Stimulated activated CD8-positive, alpha-beta memory T cell treated with anti-CD3 and anti-CD28 coated beads, Interleukin-12 subunit alpha, Interleukin-12 subunit beta, amount 100 ng/mL, for 24 hours (primary cell): ENCODE results near the gene NAB2.

ENCODE experiments used
- DNase-seq: peaks from one replicate; pipeline ENCODE4 v3.0.0-alpha.2; 2020; ENCODE audit errors: extremely low read depth

Gene NAB2

DNA sequence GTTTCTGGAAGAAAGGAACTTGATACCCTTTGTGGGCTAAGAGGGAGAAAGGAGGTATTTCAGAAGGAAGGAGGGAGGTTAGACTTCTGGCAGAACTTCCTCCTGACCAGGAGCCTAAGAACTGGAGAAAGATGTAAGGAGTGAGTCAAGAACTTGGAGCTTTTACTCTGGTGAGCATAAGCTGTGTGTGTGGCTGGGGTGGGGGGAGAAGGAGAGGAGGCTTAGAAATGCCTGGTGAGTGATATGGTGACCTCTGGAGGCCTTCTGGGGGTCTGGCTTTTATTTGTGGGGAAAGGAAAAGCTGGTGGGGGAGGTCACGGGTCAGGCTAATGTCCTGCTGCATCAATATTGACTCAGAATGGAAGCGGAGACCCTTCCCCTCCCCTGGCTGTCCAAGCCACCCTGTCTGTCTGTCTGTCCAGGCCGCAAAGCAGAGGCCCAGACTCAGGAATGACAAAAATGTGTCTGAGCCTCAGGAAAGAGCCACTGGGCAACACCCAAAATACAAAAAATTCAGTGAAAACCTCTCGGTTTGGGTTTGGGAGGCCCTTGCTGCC lies 44.2 kb downstream of the NAB2 start:
- DNase-seq, result no peak

DNA sequence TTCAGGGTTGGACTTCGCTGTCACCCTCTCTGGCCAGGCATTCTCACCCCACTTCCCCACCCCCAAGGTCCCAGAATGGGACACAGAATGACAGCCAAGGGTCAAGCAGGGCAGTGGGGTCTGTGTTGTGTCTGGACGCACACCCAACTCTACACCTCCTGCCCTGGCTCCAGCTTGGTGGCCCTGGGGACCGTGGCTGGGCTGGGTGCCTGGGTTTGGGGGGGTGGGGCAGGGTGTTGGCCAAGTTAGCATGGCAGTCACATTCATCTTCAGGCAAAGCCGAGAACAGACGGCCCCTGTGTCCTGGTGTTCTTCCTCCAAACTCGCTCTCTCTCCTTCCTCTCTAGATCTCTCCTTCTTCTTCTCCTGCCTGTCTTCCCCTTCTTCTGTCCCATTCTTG lies 45.0 kb downstream of the NAB2 start:
- DNase-seq, result no peak

DNA sequence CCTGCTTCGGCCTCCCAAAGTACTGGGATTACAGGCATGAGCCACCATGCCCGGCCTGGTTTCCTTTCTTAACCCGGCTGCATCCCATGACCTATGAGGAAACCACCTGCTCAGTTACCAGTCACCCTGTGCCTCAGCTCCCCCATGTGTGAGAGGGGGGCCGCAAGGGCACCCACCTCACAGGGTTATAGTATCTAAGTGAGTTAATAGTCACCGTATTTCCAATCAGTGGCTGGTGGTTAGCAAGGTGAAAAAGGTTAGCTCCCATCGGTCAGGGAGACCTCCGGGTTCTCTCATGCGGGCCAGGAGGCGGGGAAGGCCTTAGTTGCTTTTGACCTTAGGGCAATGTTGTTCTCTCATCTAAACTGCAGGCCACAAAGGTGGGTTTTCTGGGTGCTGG lies 46.0 kb downstream of the NAB2 start:
- DNase-seq, result no peak

DNA sequence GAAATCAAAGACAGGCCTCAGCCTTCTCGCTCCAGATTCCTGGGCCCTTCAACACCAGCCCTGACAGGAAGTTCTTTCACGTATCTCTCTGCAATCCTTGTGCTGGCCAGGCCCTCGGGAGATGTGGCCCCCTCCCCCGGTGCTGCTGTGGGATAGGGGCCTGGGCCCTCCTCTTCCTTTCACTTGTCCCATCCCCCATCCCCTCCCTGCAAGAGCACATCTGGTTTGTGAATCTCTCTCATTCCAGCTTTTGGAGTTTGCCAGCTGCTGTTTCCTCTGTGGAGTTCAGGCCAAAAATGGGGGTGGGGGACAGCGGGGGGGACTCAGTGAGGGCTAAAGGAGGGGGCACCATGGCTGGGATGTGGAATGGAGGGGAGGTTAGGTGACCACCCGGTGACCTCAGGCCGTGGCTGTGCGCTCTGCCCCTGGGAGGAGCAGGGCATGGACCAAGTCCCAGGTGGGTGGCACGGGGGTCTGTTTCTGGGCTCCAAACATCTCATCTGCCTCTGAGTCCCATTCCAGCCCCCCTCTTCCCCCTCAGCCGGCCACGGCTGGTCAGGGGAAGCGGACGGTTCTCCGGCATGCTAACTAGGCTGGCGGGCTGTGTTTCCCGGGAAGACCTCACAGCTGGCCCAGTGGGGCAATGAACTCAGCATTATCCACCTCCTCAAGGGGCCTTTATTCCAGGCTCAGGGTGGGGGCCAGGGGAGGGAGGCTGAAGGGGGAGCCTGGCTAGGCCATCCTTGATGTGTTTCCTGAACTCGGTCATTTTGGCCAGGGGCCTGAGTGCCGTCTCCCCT lies 46.8 kb downstream of the NAB2 start:
- no peak for DNase-seq

DNA sequence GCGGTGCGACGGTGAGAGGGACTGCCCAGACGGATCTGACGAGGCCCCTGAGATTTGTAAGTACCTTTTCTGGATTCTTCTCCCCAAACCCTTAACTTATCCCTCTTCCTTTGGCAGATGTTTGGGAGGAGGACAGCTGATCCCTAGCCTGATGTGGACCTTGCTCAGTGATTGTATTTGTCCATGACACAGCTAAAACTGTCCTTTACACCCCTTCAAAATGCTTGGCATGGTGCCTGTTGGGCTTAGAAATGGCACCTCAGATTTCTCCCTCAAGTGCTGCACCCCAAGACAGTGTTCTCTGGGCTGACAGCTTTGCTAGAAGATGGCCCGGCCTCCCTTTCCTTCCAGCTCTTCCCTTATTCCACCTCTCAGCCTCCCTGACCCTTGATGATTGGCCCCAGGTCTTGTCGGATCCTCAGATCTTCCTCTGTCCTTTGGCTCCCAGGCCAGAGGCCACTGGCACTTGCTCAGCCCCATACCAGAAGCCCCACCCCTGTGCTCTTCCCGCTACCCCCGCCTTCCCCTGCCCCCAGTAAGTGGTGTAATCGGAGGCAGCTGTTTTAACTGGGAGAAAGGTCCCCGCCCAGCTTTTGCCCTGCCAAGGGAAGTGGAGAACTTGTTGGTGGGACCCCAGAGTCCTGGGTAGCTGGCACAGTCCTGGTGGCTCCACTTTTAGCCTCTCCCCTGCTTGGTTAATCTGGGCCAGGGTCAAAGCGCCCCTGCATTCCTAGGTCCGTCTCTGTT lies 49.8 kb downstream of the NAB2 start:
- no peak for DNase-seq

DNA sequence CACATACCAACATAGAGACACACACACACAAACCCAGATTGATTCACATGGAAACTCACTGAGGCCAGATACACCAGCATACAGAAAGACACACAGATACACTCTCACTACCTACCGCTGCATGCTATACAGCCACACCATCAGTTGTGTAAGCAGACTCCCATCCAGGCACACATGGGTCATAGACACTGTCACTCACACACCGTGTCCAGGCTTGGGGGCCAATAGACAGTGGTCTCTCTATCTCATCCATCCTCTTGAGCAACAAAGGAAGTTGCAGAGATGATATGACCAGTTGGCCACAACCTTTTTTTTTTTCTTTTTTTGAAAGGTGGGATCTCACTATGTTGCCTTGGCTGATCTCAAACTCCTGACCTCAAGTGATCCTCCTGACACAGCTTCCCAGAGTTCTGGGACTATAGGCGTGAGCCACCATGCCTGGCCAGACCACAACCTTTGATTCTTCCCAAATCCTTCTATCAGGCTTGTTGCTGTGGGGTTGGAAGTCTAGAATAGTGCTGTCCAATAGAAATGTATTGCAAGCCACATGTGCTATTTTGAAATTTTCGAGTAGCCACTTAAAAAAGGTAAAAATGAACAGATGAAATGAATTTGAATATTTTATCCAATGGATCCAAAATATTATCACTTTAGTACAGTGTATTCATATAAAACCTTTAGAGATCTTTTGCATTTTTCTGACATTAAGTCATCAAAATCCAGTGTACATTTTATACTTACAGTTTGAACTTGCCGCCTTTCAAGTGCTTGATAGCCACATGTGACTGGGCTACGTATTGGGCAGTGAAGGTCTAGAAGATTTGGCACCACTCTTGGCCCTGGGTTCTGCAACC lies 51.1 kb downstream of the NAB2 start:
- no peak for DNase-seq

DNA sequence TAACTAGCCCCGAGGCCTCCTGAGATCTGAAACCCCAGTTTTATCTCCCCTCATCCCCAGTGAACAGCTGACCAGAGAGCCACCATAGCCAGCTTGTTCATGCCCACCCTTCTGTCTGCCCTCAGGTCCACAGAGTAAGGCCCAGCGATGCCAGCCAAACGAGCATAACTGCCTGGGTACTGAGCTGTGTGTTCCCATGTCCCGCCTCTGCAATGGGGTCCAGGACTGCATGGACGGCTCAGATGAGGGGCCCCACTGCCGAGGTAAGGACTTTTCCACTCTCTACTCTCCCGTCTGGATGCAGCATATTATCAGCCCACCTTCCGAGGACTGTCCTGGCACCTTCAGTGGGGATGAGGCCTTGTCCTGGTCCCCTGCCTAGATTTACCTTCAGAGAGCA lies 52.3 kb downstream of the NAB2 start:
- no peak for DNase-seq

DNA sequence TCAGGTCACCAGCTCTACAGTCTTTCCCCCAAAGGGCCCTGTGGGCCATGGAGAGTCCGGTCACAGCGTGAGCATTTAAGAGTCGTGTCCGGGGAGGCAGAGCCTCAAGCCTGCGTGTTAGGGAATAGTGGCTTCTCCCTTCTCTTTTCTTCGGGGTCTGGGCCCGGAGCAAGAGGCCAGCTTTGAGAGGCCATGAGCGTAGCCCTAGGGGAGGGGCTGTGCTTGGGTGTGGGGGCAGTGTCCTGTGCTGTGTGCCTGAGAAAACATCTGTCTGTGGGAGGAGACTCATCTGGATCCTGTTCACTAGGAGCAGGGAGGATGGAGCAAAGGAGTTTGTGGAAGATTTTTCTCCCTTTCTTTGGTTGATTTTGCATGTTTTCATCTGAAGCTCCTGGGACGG lies 53.2 kb downstream of the NAB2 start:
- DNase-seq, result no peak

DNA sequence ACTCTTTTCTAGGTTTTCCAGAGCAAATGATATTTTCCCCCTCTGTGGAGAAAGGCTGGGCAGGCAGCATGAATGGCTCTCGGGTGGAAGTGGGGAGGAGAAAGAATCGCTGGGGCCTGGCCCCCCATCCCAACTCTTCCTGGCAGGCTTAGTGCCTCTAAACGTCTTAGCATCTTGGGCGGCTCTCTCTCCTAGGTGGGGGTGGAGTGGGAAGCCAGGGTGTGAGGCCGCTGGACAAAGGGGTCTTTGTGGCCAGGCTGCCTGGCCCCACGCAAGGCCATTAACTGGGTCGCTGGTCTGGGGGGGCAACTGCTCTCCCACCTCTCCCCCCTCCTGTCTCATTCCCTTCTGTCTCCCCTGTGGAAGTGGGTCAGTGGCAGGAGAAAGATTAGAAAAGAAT lies 53.8 kb downstream of the NAB2 start:
- DNase-seq, result no peak

DNA sequence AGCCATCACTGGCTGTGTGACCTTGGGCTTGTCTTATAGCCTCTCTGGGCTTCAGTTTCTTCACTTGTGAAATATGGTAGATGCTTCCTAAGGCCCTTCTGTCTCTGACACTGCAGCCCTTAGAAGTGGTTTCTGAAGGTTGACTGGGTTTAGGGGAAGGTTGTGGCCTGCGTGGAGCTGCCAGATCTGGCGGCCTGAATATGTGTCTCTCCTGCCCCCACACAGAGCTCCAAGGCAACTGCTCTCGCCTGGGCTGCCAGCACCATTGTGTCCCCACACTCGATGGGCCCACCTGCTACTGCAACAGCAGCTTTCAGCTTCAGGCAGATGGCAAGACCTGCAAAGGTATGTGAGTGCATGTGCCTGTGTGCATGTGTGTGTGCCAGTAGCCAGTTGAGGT lies 54.5 kb downstream of the NAB2 start:
- no peak for DNase-seq
